ENCODE results near the gene ARAP1. TPM values are rescaled to one million over a fixed set of nuclear protein-coding genes. Genes with fewer than 3 reads are reported as not detected.

ARAP1 gene
- total and polyA plus RNA-seq, 2 donors (not counting 3 experiments of a cell fraction or from before 2014, with no cell fraction given), result 36.8 to 66.2 TPM

GRCh38 chr11:72706579-72706978 is 45.6 kb downstream of the ARAP1 start:
- no peak overlapping the region for H3K9ac ChIP-seq (replicated peaks; ENCODE audit: extremely low read depth, insufficient read depth, low read length)
- H3K4me2 ChIP-seq (ENCODE audit: insufficient read depth, low read length), result no peak overlapping the region
- BruUV-seq (replicated peaks), result no TSS peak
- no peaks in the 10 kb centered on the region for H3K9me3 ChIP-seq (replicated peaks; ENCODE audit: control insufficient read depth, insufficient read depth, low read length)
- no peaks in the 10 kb centered on the region for H3K79me2 ChIP-seq (ENCODE audit: control insufficient read depth, insufficient read depth, low read length)
- TF ChIP-seq JUN (IDR thresholded peaks at IDR 0.05; ENCODE audit: borderline replicate concordance, insufficient read depth, insufficient read length, low read depth) (no peak), MYC (IDR thresholded peaks at IDR 0.05; ENCODE audit: low read depth, low read length) (no peak), EZH2 (IDR thresholded peaks at IDR 0.05; ENCODE audit: borderline replicate concordance, low read depth, low read length, severe bottlenecking) (no peak)
- TF ChIP-seq, protein P1, sequence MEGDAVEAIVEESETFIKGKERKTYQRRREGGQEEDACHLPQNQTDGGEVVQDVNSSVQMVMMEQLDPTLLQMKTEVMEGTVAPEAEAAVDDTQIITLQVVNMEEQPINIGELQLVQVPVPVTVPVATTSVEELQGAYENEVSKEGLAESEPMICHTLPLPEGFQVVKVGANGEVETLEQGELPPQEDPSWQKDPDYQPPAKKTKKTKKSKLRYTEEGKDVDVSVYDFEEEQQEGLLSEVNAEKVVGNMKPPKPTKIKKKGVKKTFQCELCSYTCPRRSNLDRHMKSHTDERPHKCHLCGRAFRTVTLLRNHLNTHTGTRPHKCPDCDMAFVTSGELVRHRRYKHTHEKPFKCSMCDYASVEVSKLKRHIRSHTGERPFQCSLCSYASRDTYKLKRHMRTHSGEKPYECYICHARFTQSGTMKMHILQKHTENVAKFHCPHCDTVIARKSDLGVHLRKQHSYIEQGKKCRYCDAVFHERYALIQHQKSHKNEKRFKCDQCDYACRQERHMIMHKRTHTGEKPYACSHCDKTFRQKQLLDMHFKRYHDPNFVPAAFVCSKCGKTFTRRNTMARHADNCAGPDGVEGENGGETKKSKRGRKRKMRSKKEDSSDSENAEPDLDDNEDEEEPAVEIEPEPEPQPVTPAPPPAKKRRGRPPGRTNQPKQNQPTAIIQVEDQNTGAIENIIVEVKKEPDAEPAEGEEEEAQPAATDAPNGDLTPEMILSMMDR (IDR thresholded peaks at IDR 0.05; ENCODE audit: extremely low read depth in 1 of 2, insufficient read depth in 1 of 2, low read depth in 1 of 2, low read length in 2 of 2), result no peak
- dilution Hi-C loops (cut with MboI; ENCODE audit: extremely low pct_ligation_motif_present, low sequenced_read_pairs), result no loop called here
- H3K4me1 ChIP-seq (ENCODE audit: control insufficient read depth, extremely low read depth, insufficient read depth, low read length), result no peaks in the 10 kb centered on the region
- H3K9me1 ChIP-seq (replicated peaks; ENCODE audit: control insufficient read depth, extremely low read depth, insufficient read depth, low read length), result no peaks in the 10 kb centered on the region
- POLR2A ChIA-PET, result no interaction called here
- H2AFZ ChIP-seq (ENCODE audit: low read depth, low read length), result no peak overlapping the region
- FAIRE-seq, result no peak
- CTCF ChIA-PET, result no interaction called here
- no peaks in the 10 kb centered on the region for H4K20me1 ChIP-seq (replicated peaks; ENCODE audit: control insufficient read depth, extremely low read depth, insufficient read depth, low read length)
- intact Hi-C loops (cut with micrococcal nuclease), result no loop called here
- H3K36me3 ChIP-seq (ENCODE audit: control insufficient read depth in 2 of 2, extremely low read depth in 1 of 2, insufficient read depth in 2 of 2, low read length in 2 of 2), result peaks cover 3 to 53% of the 10 kb centered on the region in 2 experiments
- H3K27me3 ChIP-seq (ENCODE audit: control insufficient read depth in 2 of 2, insufficient read depth in 2 of 2, low read length in 2 of 2), result no peaks in the 10 kb centered on the region
- H3K27ac ChIP-seq (ENCODE audit: insufficient read depth, low read depth, low read length), result no peak overlapping the region
- no peak for DNase-seq (ENCODE audit: low read depth, low spot score)
- H3K4me3 ChIP-seq (replicated peaks in 1 of 3; ENCODE audit: insufficient read depth in 1 of 3, low read depth in 1 of 3, low read length in 3 of 3), result no peak overlapping the region
